D721Med (cell line): ENCODE measurements around the gene AGRP.

Experiments used
- DNase-seq: peaks from one replicate; pipeline ENCODE4 v3.0.0; 2011; ENCODE audit warnings: low spot score; ENCODE audit not compliant: insufficient read length
- FAIRE-seq: peaks from 2 replicates; lab custom pipeline; 2011; peaks lifted over from hg19 to GRCh38; lab: Jason Lieb, UNC
- CTCF ChIP-seq: IDR thresholded peaks from 2 replicates; pipeline ENCODE4 v1.5.1; 2012; ENCODE audit warnings: mild to moderate bottlenecking, control low read depth; ENCODE audit not compliant: insufficient read depth; ENCODE audit errors: missing control alignments

AGRP gene

GRCh38 chr16:67468731-67469130 lies 14.6 kb downstream of the AGRP start:
- no peak for FAIRE-seq
- DNase-seq, result no peak

GRCh38 chr16:67466581-67466980 lies 16.8 kb downstream of the AGRP start:
- no peak for FAIRE-seq
- TF ChIP-seq CTCF, result no peak
- DNase-seq, result no peak

More at GRCh38 chr16:67468731-67469130, 14.6 kb downstream of the AGRP start:
- TF ChIP-seq CTCF, result no peak

GRCh38 chr16:67464565-67464964 lies 18.8 kb downstream of the AGRP start:
- FAIRE-seq, result no peak
- TF ChIP-seq CTCF, result no peak

GRCh38 chr16:67463691-67464090 lies 19.7 kb downstream of the AGRP start:
- TF ChIP-seq CTCF, result no peak
- FAIRE-seq, result no peak

More at GRCh38 chr16:67464565-67464964, 18.8 kb downstream of the AGRP start:
- DNase-seq, result no peak

GRCh38 chr16:67463059-67463458 lies 20.3 kb downstream of the AGRP start:
- TF ChIP-seq CTCF, result no peak
- DNase-seq, result no peak
- no peak for FAIRE-seq

More at GRCh38 chr16:67463691-67464090, 19.7 kb downstream of the AGRP start:
- no peak for DNase-seq

GRCh38 chr16:67462279-67462655 lies 21.1 kb downstream of the AGRP start:
- no peak for TF ChIP-seq CTCF
- FAIRE-seq (no peak), DNase-seq (no peak)

GRCh38 chr16:67461600-67462278 lies 21.6 kb downstream of the AGRP start:
- DNase-seq, result no peak
- FAIRE-seq, result no peak
- TF ChIP-seq CTCF, result no peak
